IMR-90 (cell line): ENCODE measurements around the gene ATP8B4. TPM values are rescaled to one million over a fixed set of nuclear protein-coding genes. Genes with fewer than 3 reads are reported as not detected.

Source experiments
- ATAC-seq: fragments of 200-7000 bp; cut with Tn5 transposase; 2 replicates; pipeline ENCODE4 v1.9.1; 2020; ENCODE audit warnings: low read depth, mild to moderate bottlenecking, moderate library complexity
- BruUV-seq: library from RNA; stranded (reverse); fragments of 400-500 nt; replicated peaks from 2 replicates; lab custom pipeline; 2021; lab: Mats Ljungman, UMichigan
- CTCF ChIA-PET: fragments of 300-600 bp; formaldehyde crosslinking; extraction: SDS; loops from one replicate; lab custom pipeline; 2021; ENCODE audit warnings: antibody characterized with exemption; lab: Yijun Ruan, JAX
- POLR2A ChIA-PET: fragments of 300-600 bp; sonication (Branson Sonifier 250); formaldehyde crosslinking; loops from one replicate; lab custom pipeline; 2022; ENCODE audit warnings: antibody characterized with exemption; ENCODE audit not compliant: unreplicated experiment; lab: Charles Lee
- DNase-seq: peaks from one replicate; pipeline ENCODE4 v3.0.0; 2013
- H2AFZ ChIP-seq: replicated peaks from 2 replicates; pipeline ENCODE3; 2013; ENCODE audit warnings: low read length, mild to moderate bottlenecking; ENCODE audit not compliant: poor library complexity
- H2AK5ac ChIP-seq: 2 replicates; pipeline ENCODE4 v1.6.1; 2013; ENCODE audit warnings: low read depth, low read length, inconsistent platforms
- H2AK9ac ChIP-seq: replicated peaks from 2 replicates; pipeline ENCODE3; 2013; ENCODE audit warnings: mild to moderate bottlenecking, low read depth, low read length, moderate library complexity; ENCODE audit not compliant: poor library complexity
- H2BK120ac ChIP-seq: 2 replicates; pipeline ENCODE4 v1.6.1; 2013; ENCODE audit warnings: low read depth, low read length, inconsistent platforms
- H2BK15ac ChIP-seq: 3 replicates; pipeline ENCODE4 v1.6.1; 2013; ENCODE audit warnings: low read depth, low read length, inconsistent platforms
- H2BK20ac ChIP-seq: 2 replicates; pipeline ENCODE4 v1.6.1; 2013; ENCODE audit warnings: low read depth, mild to moderate bottlenecking, inconsistent platforms, low read length, moderate library complexity
- H2BK5ac ChIP-seq: 2 replicates; pipeline ENCODE4 v1.6.1; 2013; ENCODE audit warnings: mild to moderate bottlenecking, low read depth, low read length, inconsistent platforms; ENCODE audit not compliant: poor library complexity, severe bottlenecking
- H3K14ac ChIP-seq: replicated peaks from 2 replicates; pipeline ENCODE4 v1.6.1; 2013; ENCODE audit warnings: low read depth, low read length, inconsistent platforms
- H3K18ac ChIP-seq: 2 replicates; pipeline ENCODE4 v1.6.1; 2013; ENCODE audit warnings: low read depth, low read length, control low read depth
- H3K23ac ChIP-seq: 2 replicates; pipeline ENCODE4 v1.6.1; 2013; ENCODE audit warnings: low read depth, low read length, inconsistent platforms
- H3K27ac ChIP-seq: 2 replicates; pipeline ENCODE4 v1.5.1; 2013; ENCODE audit warnings: mild to moderate bottlenecking, control low read depth, low read length; ENCODE audit not compliant: insufficient read depth
- H3K27me3 ChIP-seq: 2 replicates; pipeline ENCODE4 v1.6.1; 2013; ENCODE audit warnings: low read length; ENCODE audit not compliant: control insufficient read depth, insufficient read depth
- H3K36me3 ChIP-seq: 2 replicates; pipeline ENCODE4 v1.6.1; 2013; ENCODE audit warnings: low read length, mixed read lengths; ENCODE audit not compliant: control insufficient read depth, insufficient read depth
- H3K4ac ChIP-seq: 2 replicates; pipeline ENCODE4 v1.6.1; 2013; ENCODE audit warnings: low read depth, low read length, inconsistent platforms
- H3K4me1 ChIP-seq: 2 replicates; pipeline ENCODE4 v1.6.1; 2013; ENCODE audit warnings: low read length, mixed read lengths; ENCODE audit not compliant: control insufficient read depth, insufficient read depth
- H3K4me2 ChIP-seq: 2 replicates; pipeline ENCODE4 v1.6.1; 2013; ENCODE audit warnings: low read depth, mild to moderate bottlenecking, control low read depth, low read length, moderate library complexity
- H3K4me3 ChIP-seq: 2 replicates; pipeline ENCODE4 v1.5.1; 2013; ENCODE audit warnings: low read depth, mild to moderate bottlenecking, control low read depth, low read length, moderate library complexity; ENCODE audit not compliant: insufficient read depth
- H3K56ac ChIP-seq: 2 replicates; pipeline ENCODE4 v1.6.1; 2013; ENCODE audit warnings: low read length, inconsistent platforms; ENCODE audit not compliant: insufficient read depth; ENCODE audit errors: extremely low read depth
- H3K79me1 ChIP-seq, 2 experiments: 2 replicates each; pipeline ENCODE4 v1.6.1; 2013; ENCODE audit warnings: low read length in 2 of 2, inconsistent platforms in 1 of 2, low read depth in 1 of 2
- H3K9ac ChIP-seq: 2 replicates; pipeline ENCODE4 v1.6.1; 2013; ENCODE audit warnings: low read depth, low read length, control low read depth
- H3K9me1 ChIP-seq: 2 replicates; pipeline ENCODE4 v1.6.1; 2013; ENCODE audit warnings: low read length, inconsistent platforms; ENCODE audit not compliant: insufficient read depth
- H3K9me3 ChIP-seq: 2 replicates; pipeline ENCODE4 v1.6.1; 2013; ENCODE audit warnings: low read length; ENCODE audit not compliant: control insufficient read depth, insufficient read depth
- H4K20me1 ChIP-seq: 2 replicates; pipeline ENCODE4 v1.6.1; 2013; ENCODE audit warnings: low read length, inconsistent platforms; ENCODE audit not compliant: insufficient read depth
- H4K5ac ChIP-seq: 2 replicates; pipeline ENCODE4 v1.6.1; 2013; ENCODE audit warnings: mild to moderate bottlenecking, low read depth, low read length, control low read depth
- H4K8ac ChIP-seq, 2 experiments: 2 replicates each; pipeline ENCODE4 v1.6.1; 2013; ENCODE audit warnings: low read depth in 2 of 2, low read length in 2 of 2, control low read depth in 1 of 2, inconsistent platforms in 1 of 2
- H4K91ac ChIP-seq: 2 replicates; pipeline ENCODE4 v1.6.1; 2013; ENCODE audit warnings: low read depth, low read length, inconsistent platforms; ENCODE audit not compliant: insufficient read depth
- BHLHE40 ChIP-seq: fragments of 150-350 bp; IDR thresholded peaks from 2 replicates; pipeline ENCODE4 v1.6.1; 2016; ENCODE audit warnings: mild to moderate bottlenecking, low read depth, low read length
- CEBPB ChIP-seq: IDR thresholded peaks from 2 replicates; pipeline ENCODE4 v1.6.1; 2012; ENCODE audit warnings: low read depth, low read length, improper control_type of control experiment
- CHD1 ChIP-seq: IDR thresholded peaks from 2 replicates; pipeline ENCODE4 v1.6.1; 2012; ENCODE audit warnings: low read depth, low read length, improper control_type of control experiment
- FOS ChIP-seq: fragments of 150-350 bp; IDR thresholded peaks from 2 replicates; pipeline ENCODE4 v1.6.1; 2016; ENCODE audit warnings: low read depth, low read length
- MAFK ChIP-seq: IDR thresholded peaks from 2 replicates; pipeline ENCODE4 v1.6.1; 2012; ENCODE audit warnings: low read depth, low read length, improper control_type of control experiment
- MAZ ChIP-seq: IDR thresholded peaks from 2 replicates; pipeline ENCODE4 v1.6.1; 2012; ENCODE audit warnings: low read depth, mild to moderate bottlenecking, low read length, improper control_type of control experiment, moderate library complexity, borderline replicate concordance
- MXI1 ChIP-seq: IDR thresholded peaks from 2 replicates; pipeline ENCODE4 v1.6.1; 2012; ENCODE audit warnings: low read depth, mild to moderate bottlenecking, low read length, moderate library complexity, borderline replicate concordance
- NFE2L2 ChIP-seq: fragments of 150-350 bp; IDR thresholded peaks from 2 replicates; pipeline ENCODE4 v1.6.1; 2016; ENCODE audit warnings: low read depth, mild to moderate bottlenecking, low read length
- POLR2A ChIP-seq: IDR thresholded peaks from 2 replicates; pipeline ENCODE4 v1.6.1; 2012; ENCODE audit warnings: mild to moderate bottlenecking, low read depth, low read length
- RAD21 ChIP-seq: IDR thresholded peaks from 2 replicates; pipeline ENCODE4 v1.6.1; 2012; ENCODE audit warnings: low read length, improper control_type of control experiment
- RCOR1 ChIP-seq: IDR thresholded peaks from 2 replicates; pipeline ENCODE4 v1.6.1; 2012; ENCODE audit warnings: mild to moderate bottlenecking, low read length, improper control_type of control experiment; ENCODE audit not compliant: insufficient replicate concordance
- RFX5 ChIP-seq: IDR thresholded peaks from 2 replicates; pipeline ENCODE4 v1.8.0; 2012; ENCODE audit warnings: low read depth, mild to moderate bottlenecking, low read length, moderate library complexity
- SMC3 ChIP-seq: fragments of 150-350 bp; IDR thresholded peaks from 2 replicates; pipeline ENCODE4 v1.6.1; 2016; ENCODE audit warnings: low read depth, mild to moderate bottlenecking, antibody characterized with exemption, low read length, moderate library complexity
- WGBS, 2 experiments: methylation state at CpG; one replicate each; pipeline versions ENCODE4 v1.1.5 to v1.1.7; 2013; ENCODE audit warnings: missing lambda C conversion rate in 2 of 2; ENCODE audit not compliant: insufficient read length in 1 of 2; ENCODE audit errors: extremely low coverage in 2 of 2; 5-methylcytosine and 5-hydroxymethylcytosine counted together
- dilution Hi-C: fragments of 300-500 bp; cut with HindIII; formaldehyde crosslinking; loops from one replicate; pipeline ENCODE4 v1.14.3; 2018; ENCODE audit warnings: low sequenced_read_pairs; ENCODE audit not compliant: unreplicated experiment
- in situ Hi-C: fragments of 300-500 bp; cut with MboI; formaldehyde crosslinking; loops from 3 replicates; pipeline ENCODE4 v1.14.3; 2019; ENCODE audit warnings: low sequenced_read_pairs, inconsistent platforms, mixed read lengths
- intact Hi-C: fragments of 100-400 bp; cut with micrococcal nuclease; formaldehyde crosslinking; loops from 2 replicates; pipeline ENCODE4 v1.10.0; 2022
- polyA plus RNA-seq, 3 experiments: library from polyadenylated mRNA; depleted of rRNA; stranded (reverse); fragments of >200 nt; gene quantifications; 2 replicates each; pipeline ENCODE4 v1.2.3, GENCODE V29; 2012; ENCODE audit warnings: low replicate concordance in 1 of 3
- total RNA-seq: library from RNA; depleted of rRNA; stranded (reverse); fragments of >200 nt; gene quantifications from 2 replicates; pipeline ENCODE4 v1.2.3, GENCODE V29; 2012
- TF ChIP-seq, protein P1 (sequence below): fragments of 150-350 bp; IDR thresholded peaks from 2 replicates; pipeline ENCODE4 v1.6.1; 2016; ENCODE audit warnings: low read depth, mild to moderate bottlenecking, low read length, moderate library complexity, borderline replicate concordance
- TF ChIP-seq, protein P2 (sequence below): conservative IDR thresholded peaks from 2 replicates; pipeline ENCODE4 v1.5.1; 2012; ENCODE audit warnings: mild to moderate bottlenecking, low read depth, low read length, improper control_type of control experiment
- TF ChIP-seq, protein P3 (sequence below): fragments of 150-350 bp; IDR thresholded peaks from 2 replicates; pipeline ENCODE4 v1.6.1; 2017; ENCODE audit warnings: mild to moderate bottlenecking, antibody characterized with exemption, low read length, low read depth

The ATP8B4 gene
- total and polyA plus RNA-seq, 2 of the 4 experiments (the other 2 are of a cell fraction) = 0.12 to 0.54 TPM

DNA sequence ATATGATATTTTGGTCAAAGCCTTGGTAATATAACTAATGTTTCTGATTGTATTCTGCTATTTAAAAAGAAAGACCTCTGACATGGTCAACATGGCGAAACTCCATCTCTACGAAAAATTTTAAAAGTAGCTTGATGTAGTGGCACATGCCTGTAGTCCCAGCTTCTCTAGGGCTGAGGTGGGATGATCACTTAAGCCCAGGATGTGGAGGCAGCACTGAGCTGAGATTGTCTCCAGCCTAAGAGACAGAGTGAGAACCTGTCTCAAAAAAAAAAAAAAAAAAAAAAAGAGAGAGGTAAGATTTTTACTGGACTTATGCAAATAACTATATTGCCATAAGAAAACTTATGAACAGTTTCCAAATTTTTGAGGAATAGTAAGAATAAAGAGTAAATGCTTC lies 32.4 kb upstream of the ATP8B4 start:
- Histone ChIP-seq H3K4ac (no peak overlapping the region), H3K14ac (no peak overlapping the region), H2BK15ac (no peak overlapping the region), H3K4me3 (no peak overlapping the region), H4K91ac (no peak overlapping the region), H3K4me2 (no peak overlapping the region), H2AK5ac (no peak overlapping the region), H3K4me1 (no peaks in the 10 kb centered on the region; the same call in 1 of the 2 replicates), H2BK5ac (no peak overlapping the region), H3K27me3 (no peaks in the 10 kb centered on the region), H3K9me1 (no peaks in the 10 kb centered on the region), H3K36me3 (no peaks in the 10 kb centered on the region), H4K5ac (no peak overlapping the region), H4K8ac (no peak overlapping the region), H3K23ac (no peak overlapping the region), H3K18ac (no peak overlapping the region), H2BK120ac (no peak overlapping the region), H2BK20ac (no peak overlapping the region), H2AK9ac (no peak overlapping the region), H3K9me3 (0 out of 2 replicates have a peak, but pooled peaks cover 2% of the 10 kb centered on the region), H3K27ac (no peak overlapping the region), H3K9ac (no peak overlapping the region), H3K79me1 (no peaks in the 10 kb centered on the region), H2AFZ (no peak overlapping the region), H4K20me1 (no peaks in the 10 kb centered on the region), H3K56ac (no peak overlapping the region)
- in situ Hi-C loops = no loop called here
- 100% methylated on average over 2 of the region's 2 CpGs; no CpG with 5 or more reads in 1 of the 2 experiments for WGBS, 2 experiments
- TF ChIP-seq POLR2A = no peak
- no peak for TF ChIP-seq RAD21
- TF ChIP-seq CHD1 = no peak
- TF ChIP-seq RFX5 = no peak
- TF ChIP-seq SMC3 = no peak
- TF ChIP-seq, protein P1, sequence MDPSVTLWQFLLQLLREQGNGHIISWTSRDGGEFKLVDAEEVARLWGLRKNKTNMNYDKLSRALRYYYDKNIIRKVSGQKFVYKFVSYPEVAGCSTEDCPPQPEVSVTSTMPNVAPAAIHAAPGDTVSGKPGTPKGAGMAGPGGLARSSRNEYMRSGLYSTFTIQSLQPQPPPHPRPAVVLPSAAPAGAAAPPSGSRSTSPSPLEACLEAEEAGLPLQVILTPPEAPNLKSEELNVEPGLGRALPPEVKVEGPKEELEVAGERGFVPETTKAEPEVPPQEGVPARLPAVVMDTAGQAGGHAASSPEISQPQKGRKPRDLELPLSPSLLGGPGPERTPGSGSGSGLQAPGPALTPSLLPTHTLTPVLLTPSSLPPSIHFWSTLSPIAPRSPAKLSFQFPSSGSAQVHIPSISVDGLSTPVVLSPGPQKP = no peak
- TF ChIP-seq, protein P2, sequence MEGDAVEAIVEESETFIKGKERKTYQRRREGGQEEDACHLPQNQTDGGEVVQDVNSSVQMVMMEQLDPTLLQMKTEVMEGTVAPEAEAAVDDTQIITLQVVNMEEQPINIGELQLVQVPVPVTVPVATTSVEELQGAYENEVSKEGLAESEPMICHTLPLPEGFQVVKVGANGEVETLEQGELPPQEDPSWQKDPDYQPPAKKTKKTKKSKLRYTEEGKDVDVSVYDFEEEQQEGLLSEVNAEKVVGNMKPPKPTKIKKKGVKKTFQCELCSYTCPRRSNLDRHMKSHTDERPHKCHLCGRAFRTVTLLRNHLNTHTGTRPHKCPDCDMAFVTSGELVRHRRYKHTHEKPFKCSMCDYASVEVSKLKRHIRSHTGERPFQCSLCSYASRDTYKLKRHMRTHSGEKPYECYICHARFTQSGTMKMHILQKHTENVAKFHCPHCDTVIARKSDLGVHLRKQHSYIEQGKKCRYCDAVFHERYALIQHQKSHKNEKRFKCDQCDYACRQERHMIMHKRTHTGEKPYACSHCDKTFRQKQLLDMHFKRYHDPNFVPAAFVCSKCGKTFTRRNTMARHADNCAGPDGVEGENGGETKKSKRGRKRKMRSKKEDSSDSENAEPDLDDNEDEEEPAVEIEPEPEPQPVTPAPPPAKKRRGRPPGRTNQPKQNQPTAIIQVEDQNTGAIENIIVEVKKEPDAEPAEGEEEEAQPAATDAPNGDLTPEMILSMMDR = no peak
- no peak for TF ChIP-seq MAZ
- TF ChIP-seq BHLHE40 = no peak
- no peak for TF ChIP-seq FOS
- no peak for TF ChIP-seq MXI1
- TF ChIP-seq MAFK = no peak
- TF ChIP-seq RCOR1 = no peak
- TF ChIP-seq, protein P3, sequence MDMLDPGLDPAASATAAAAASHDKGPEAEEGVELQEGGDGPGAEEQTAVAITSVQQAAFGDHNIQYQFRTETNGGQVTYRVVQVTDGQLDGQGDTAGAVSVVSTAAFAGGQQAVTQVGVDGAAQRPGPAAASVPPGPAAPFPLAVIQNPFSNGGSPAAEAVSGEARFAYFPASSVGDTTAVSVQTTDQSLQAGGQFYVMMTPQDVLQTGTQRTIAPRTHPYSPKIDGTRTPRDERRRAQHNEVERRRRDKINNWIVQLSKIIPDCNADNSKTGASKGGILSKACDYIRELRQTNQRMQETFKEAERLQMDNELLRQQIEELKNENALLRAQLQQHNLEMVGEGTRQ = no peak
- no peak for TF ChIP-seq CEBPB
- TF ChIP-seq NFE2L2 = no peak
- intact Hi-C loops = no loop called here
- dilution Hi-C loops = no loop called here
- DNase-seq = no peak
- CTCF ChIA-PET = no interaction called here
- no peak for ATAC-seq
- BruUV-seq = no TSS peak
- POLR2A ChIA-PET = no interaction called here
